ENCODE results near the gene SOAT1.

The SOAT1 gene

GRCh38 chr1:179337942-179338560 is 44.5 kb downstream of the SOAT1 start:
- Histone ChIP-seq H3K4me3 (ENCODE audit: insufficient read depth, low read length, poor library complexity, severe bottlenecking) (no peak overlapping the region), H3K9ac (ENCODE audit: low read length) (no peak overlapping the region), H2AFZ (ENCODE audit: low read depth, low read length, severe bottlenecking) (no peak overlapping the region), H4K20me1 (ENCODE audit: low read depth, low read length) (no peaks in the 10 kb centered on the region), H3K27me3 (ENCODE audit: low read length) (no peaks in the 10 kb centered on the region), H3K9me3 (ENCODE audit: insufficient read depth, low read length) (no peaks in the 10 kb centered on the region), H3K4me2 (ENCODE audit: low read depth, low read length, poor library complexity, severe bottlenecking) (no peak overlapping the region), H3K9me2 (replicated peaks; ENCODE audit: insufficient read depth, low read length) (no peaks in the 10 kb centered on the region), H3K27ac (ENCODE audit: low read depth, low read length) (no peak overlapping the region), H3K36me3 (ENCODE audit: low read length) (peaks cover 13% of the 10 kb centered on the region; the same call in 1 of the 2 replicates), H3F3A (ENCODE audit: insufficient read depth) (no peaks in the 10 kb centered on the region), H3K79me2 (ENCODE audit: insufficient read depth, low read length) (no peaks in the 10 kb centered on the region)
- TF ChIP-seq EZH2phosphoT487 (conservative IDR thresholded peaks at IDR 0.05; ENCODE audit: low read length) = no peak
- TF ChIP-seq CTCF (IDR thresholded peaks at IDR 0.05; ENCODE audit: insufficient read depth, low read length, poor library complexity, severe bottlenecking) = no peak

GRCh38 chr1:179340918-179341317 is 47.3 kb downstream of the SOAT1 start:
- Histone ChIP-seq H2AFZ (ENCODE audit: low read depth, low read length, severe bottlenecking) (no peak overlapping the region), H3K9me2 (replicated peaks; ENCODE audit: insufficient read depth, low read length) (no peaks in the 10 kb centered on the region), H3K79me2 (ENCODE audit: insufficient read depth, low read length) (no peaks in the 10 kb centered on the region), H4K20me1 (ENCODE audit: low read depth, low read length) (no peaks in the 10 kb centered on the region), H3F3A (ENCODE audit: insufficient read depth) (no peaks in the 10 kb centered on the region), H3K4me2 (ENCODE audit: low read depth, low read length, poor library complexity, severe bottlenecking) (no peak overlapping the region), H3K9ac (ENCODE audit: low read length) (no peak overlapping the region), H3K27ac (ENCODE audit: low read depth, low read length) (no peak overlapping the region), H3K9me3 (ENCODE audit: insufficient read depth, low read length) (no peaks in the 10 kb centered on the region), H3K36me3 (ENCODE audit: low read length) (peaks cover 17% of the 10 kb centered on the region; the same call in 1 of the 2 replicates), H3K4me3 (ENCODE audit: insufficient read depth, low read length, poor library complexity, severe bottlenecking) (no peak overlapping the region), H3K27me3 (ENCODE audit: low read length) (no peaks in the 10 kb centered on the region)
- no peak for TF ChIP-seq CTCF (IDR thresholded peaks at IDR 0.05; ENCODE audit: insufficient read depth, low read length, poor library complexity, severe bottlenecking)
- TF ChIP-seq EZH2phosphoT487 (conservative IDR thresholded peaks at IDR 0.05; ENCODE audit: low read length) = no peak

GRCh38 chr1:179341943-179342547 is 48.4 kb downstream of the SOAT1 start:
- no peaks in the 10 kb centered on the region for H4K20me1 ChIP-seq (ENCODE audit: low read depth, low read length)
- no peak for TF ChIP-seq EZH2phosphoT487 (conservative IDR thresholded peaks at IDR 0.05; ENCODE audit: low read length)
- no peak for TF ChIP-seq CTCF (IDR thresholded peaks at IDR 0.05; ENCODE audit: insufficient read depth, low read length, poor library complexity, severe bottlenecking)
- H3K9me2 ChIP-seq (replicated peaks; ENCODE audit: insufficient read depth, low read length) = no peaks in the 10 kb centered on the region
- no peak overlapping the region for H3K9ac ChIP-seq (ENCODE audit: low read length)
- H3K27ac ChIP-seq (ENCODE audit: low read depth, low read length) = no peak overlapping the region
- no peak overlapping the region for H3K4me3 ChIP-seq (ENCODE audit: insufficient read depth, low read length, poor library complexity, severe bottlenecking)
- no peak overlapping the region for H2AFZ ChIP-seq (ENCODE audit: low read depth, low read length, severe bottlenecking)
- no peaks in the 10 kb centered on the region for H3K27me3 ChIP-seq (ENCODE audit: low read length)
- no peak overlapping the region for H3K4me2 ChIP-seq (ENCODE audit: low read depth, low read length, poor library complexity, severe bottlenecking)
- no peaks in the 10 kb centered on the region for H3F3A ChIP-seq (ENCODE audit: insufficient read depth)
- no peaks in the 10 kb centered on the region for H3K9me3 ChIP-seq (ENCODE audit: insufficient read depth, low read length)
- H3K36me3 ChIP-seq (ENCODE audit: low read length) = peaks cover 19% of the 10 kb centered on the region; the same call in 1 of the 2 replicates
- no peaks in the 10 kb centered on the region for H3K79me2 ChIP-seq (ENCODE audit: insufficient read depth, low read length)

Measured in SU-DHL-6 (cell line).